Ishikawa (cell line): ENCODE data around the gene HOGA1.

Source experiments
- CEBPB ChIP-seq: IDR thresholded peaks from 2 replicates; pipeline ENCODE4 v1.6.1; 2012
- CREB1 ChIP-seq: IDR thresholded peaks from 2 replicates; pipeline ENCODE4 v1.6.1; 2012; ENCODE audit warnings: low read depth
- EGR1 ChIP-seq: IDR thresholded peaks from 2 replicates; pipeline ENCODE4 v1.6.1; 2012
- EP300 ChIP-seq: IDR thresholded peaks from 2 replicates; pipeline ENCODE4 v1.6.1; 2012; ENCODE audit warnings: borderline replicate concordance
- FOXM1 ChIP-seq: IDR thresholded peaks from 2 replicates; pipeline ENCODE4 v1.6.1; 2012; ENCODE audit warnings: low read depth, borderline replicate concordance
- MAX ChIP-seq: IDR thresholded peaks from 2 replicates; pipeline ENCODE4 v1.6.1; 2012
- NFIC ChIP-seq: IDR thresholded peaks from 2 replicates; pipeline ENCODE4 v1.6.1; 2012
- RAD21 ChIP-seq: IDR thresholded peaks from 2 replicates; pipeline ENCODE4 v1.6.1; 2012; ENCODE audit warnings: low read depth
- REST ChIP-seq: IDR thresholded peaks from 2 replicates; pipeline ENCODE4 v1.6.1; 2012; ENCODE audit warnings: low read depth, mild to moderate bottlenecking
- TAF1 ChIP-seq: IDR thresholded peaks from 2 replicates; pipeline ENCODE4 v1.6.1; 2012; ENCODE audit warnings: low read depth, mild to moderate bottlenecking
- TCF12 ChIP-seq: IDR thresholded peaks from 2 replicates; pipeline ENCODE4 v1.6.1; 2012; ENCODE audit warnings: low read depth
- TEAD4 ChIP-seq: IDR thresholded peaks from 2 replicates; pipeline ENCODE4 v1.6.1; 2012
- USF1 ChIP-seq: IDR thresholded peaks from 2 replicates; pipeline ENCODE4 v1.6.1; 2012
- YY1 ChIP-seq: IDR thresholded peaks from 2 replicates; pipeline ENCODE4 v1.6.1; 2012; ENCODE audit warnings: low read depth
- ZBTB7A ChIP-seq: IDR thresholded peaks from 2 replicates; pipeline ENCODE4 v1.6.1; 2012; ENCODE audit warnings: low read depth

Gene HOGA1

GRCh38 chr10:97623277-97623676, 39.1 kb downstream of the HOGA1 start:
- TF ChIP-seq TCF12 (no peak), NFIC (no peak), RAD21 (no peak), EP300 (no peak), YY1 (no peak), USF1 (no peak), TAF1 (no peak), ZBTB7A (no peak), EGR1 (no peak)

- TF ChIP-seq TCF12 (no peak), USF1 (no peak), FOXM1 (no peak), MAX (no peak)
Observed at GRCh38 chr10:97627731-97628130, 43.5 kb downstream of the HOGA1 start.

- TF ChIP-seq FOXM1 (no peak), TEAD4 (no peak), CEBPB (no peak)
Observed at GRCh38 chr10:97628228-97628627, 44.0 kb downstream of the HOGA1 start.

- TF ChIP-seq YY1 (no peak), USF1 (no peak), REST (no peak), ZBTB7A (no peak), EGR1 (no peak), NFIC (no peak), FOXM1 (no peak), RAD21 (no peak), TCF12 (no peak), TAF1 (no peak), TEAD4 (no peak), CEBPB (no peak)
Observed at GRCh38 chr10:97629289-97629688, 45.1 kb downstream of the HOGA1 start.

- TF ChIP-seq RAD21 (no peak), TAF1 (no peak), NFIC (no peak), CEBPB (no peak), ZBTB7A (no peak), EP300 (no peak), TCF12 (no peak)
Observed at GRCh38 chr10:97631098-97631497, 46.9 kb downstream of the HOGA1 start.

- TF ChIP-seq TEAD4, result no peak
- peak; percentile 57 for TF ChIP-seq MAX
- no peak for TF ChIP-seq RAD21
- peak; percentile 64 for TF ChIP-seq CEBPB
- TF ChIP-seq TAF1, result peak; percentile 91
- TF ChIP-seq TCF12, result 0 out of 2 replicates have a peak, but pooled peaks have one; percentile 33
- no peak for TF ChIP-seq EP300
- peak; percentile 100 for TF ChIP-seq YY1
- TF ChIP-seq USF1, result 0 out of 2 replicates have a peak, but pooled peaks have one; percentile 45
- TF ChIP-seq NFIC, result no peak
- TF ChIP-seq ZBTB7A, result peak; percentile 75
- TF ChIP-seq REST, result 0 out of 2 replicates have a peak, but pooled peaks have one; percentile 19
- peak; percentile 85 for TF ChIP-seq EGR1
- no peak for TF ChIP-seq FOXM1
- peak; percentile 49; the same call in 1 of the 2 replicates for TF ChIP-seq CREB1
Observed at GRCh38 chr10:97632949-97633884, 49.0 kb downstream of the HOGA1 start, which contains the start of gene MORN4. Gene MORN4 (minus strand): TSS chr10:97633500. CDS start chr10:97619653, 13,847 bp downstream.
